H9 (cell line): ENCODE measurements around the gene PEPD. TPM values are rescaled to one million over a fixed set of nuclear protein-coding genes. Genes with fewer than 3 reads are reported as not detected.

Source experiments
- DNase-seq: peaks from one replicate; pipeline ENCODE4 v3.0.0-alpha.2; 2017
- H2AFZ ChIP-seq: one replicate; pipeline ENCODE4 v1.6.1; 2013; ENCODE audit warnings: mild to moderate bottlenecking, low read length, control low read depth, moderate library complexity
- H2AK5ac ChIP-seq: 2 replicates; pipeline ENCODE4 v1.6.1; 2013; ENCODE audit warnings: low read length, control low read depth, mixed read lengths; ENCODE audit not compliant: insufficient read length
- H2BK120ac ChIP-seq: one replicate; pipeline ENCODE4 v1.6.1; 2013; ENCODE audit warnings: low read depth, mild to moderate bottlenecking, low read length, control low read depth, inconsistent platforms; ENCODE audit not compliant: poor library complexity, severe bottlenecking
- H2BK12ac ChIP-seq: 2 replicates; pipeline ENCODE4 v1.6.1; 2013; ENCODE audit warnings: low read length, control low read depth, mixed read lengths, low read depth; ENCODE audit not compliant: insufficient read length
- H2BK15ac ChIP-seq: 2 replicates; pipeline ENCODE4 v1.6.1; 2013; ENCODE audit warnings: low read depth, low read length, control low read depth
- H2BK20ac ChIP-seq: one replicate; pipeline ENCODE4 v1.6.1; 2013; ENCODE audit warnings: low read depth, mild to moderate bottlenecking, low read length, control low read depth, inconsistent platforms; ENCODE audit not compliant: poor library complexity, severe bottlenecking
- H2BK5ac ChIP-seq: 2 replicates; pipeline ENCODE4 v1.6.1; 2013; ENCODE audit warnings: low read length, control low read depth, mixed read lengths; ENCODE audit not compliant: insufficient read length
- H3K14ac ChIP-seq: 2 replicates; pipeline ENCODE4 v1.6.1; 2013; ENCODE audit warnings: low read length, control low read depth; ENCODE audit not compliant: insufficient read depth
- H3K18ac ChIP-seq: 2 replicates; pipeline ENCODE4 v1.6.1; 2013; ENCODE audit warnings: low read depth, mild to moderate bottlenecking, mixed read lengths, low read length, control low read depth; ENCODE audit not compliant: insufficient read length
- H3K23ac ChIP-seq: 2 replicates; pipeline ENCODE4 v1.6.1; 2013; ENCODE audit warnings: low read length, control low read depth, mixed read lengths, low read depth; ENCODE audit not compliant: insufficient read length
- H3K23me2 ChIP-seq: 2 replicates; pipeline ENCODE4 v1.6.1; 2013; ENCODE audit warnings: low read depth, mild to moderate bottlenecking, mixed read lengths, low read length, control low read depth; ENCODE audit not compliant: insufficient read length, poor library complexity, severe bottlenecking
- H3K27ac ChIP-seq: 2 replicates; pipeline ENCODE4 v1.5.1; 2013; ENCODE audit warnings: low read length, control low read depth, mixed read lengths, low read depth; ENCODE audit not compliant: insufficient read length
- H3K27me3 ChIP-seq: 2 replicates; pipeline ENCODE4 v1.6.1; 2013; ENCODE audit warnings: low read length, control low read depth, inconsistent platforms; ENCODE audit not compliant: insufficient read depth
- H3K4ac ChIP-seq: 2 replicates; pipeline ENCODE4 v1.6.1; 2013; ENCODE audit warnings: low read depth, mild to moderate bottlenecking, control low read depth, inconsistent platforms, low read length, moderate library complexity
- H3K4me1 ChIP-seq: 2 replicates; pipeline ENCODE4 v1.6.1; 2013; ENCODE audit warnings: low read length, control low read depth, inconsistent platforms; ENCODE audit not compliant: insufficient read depth
- H3K4me2 ChIP-seq: 2 replicates; pipeline ENCODE4 v1.6.1; 2013; ENCODE audit warnings: low read length, control low read depth, mixed read lengths; ENCODE audit not compliant: insufficient read length, insufficient read depth
- H3K56ac ChIP-seq: 2 replicates; pipeline ENCODE4 v1.6.1; 2013; ENCODE audit warnings: low read depth, mild to moderate bottlenecking, mixed read lengths, low read length, control low read depth; ENCODE audit not compliant: insufficient read length
- H3K79me1 ChIP-seq: 2 replicates; pipeline ENCODE4 v1.6.1; 2013; ENCODE audit warnings: low read depth, mild to moderate bottlenecking, moderate library complexity, low read length, control low read depth, inconsistent platforms; ENCODE audit not compliant: insufficient read depth, poor library complexity, severe bottlenecking
- H3K79me2 ChIP-seq: 2 replicates; pipeline ENCODE4 v1.6.1; 2013; ENCODE audit warnings: low read length, control low read depth, inconsistent platforms; ENCODE audit not compliant: insufficient read depth
- H3K9ac ChIP-seq: 2 replicates; pipeline ENCODE4 v1.6.1; 2013; ENCODE audit warnings: low read length, control low read depth, mixed read lengths; ENCODE audit not compliant: insufficient read length; ENCODE audit errors: extremely low read depth
- H3K9me3 ChIP-seq: one replicate; pipeline ENCODE4 v1.6.1; 2013; ENCODE audit warnings: low read depth, low read length, inconsistent platforms; ENCODE audit not compliant: control insufficient read depth
- H3T11ph ChIP-seq: one replicate; pipeline ENCODE4 v1.6.1; 2013; ENCODE audit warnings: mild to moderate bottlenecking, low read length, control low read depth, inconsistent platforms
- H4K20me1 ChIP-seq: one replicate; pipeline ENCODE4 v1.6.1; 2013; ENCODE audit not compliant: control insufficient read depth, insufficient read length, insufficient read depth
- H4K5ac ChIP-seq: 2 replicates; pipeline ENCODE4 v1.6.1; 2013; ENCODE audit warnings: low read depth, mild to moderate bottlenecking, mixed read lengths, low read length, control low read depth; ENCODE audit not compliant: insufficient read length
- H4K8ac ChIP-seq: replicated peaks from 2 replicates; pipeline ENCODE4 v1.6.1; 2013; ENCODE audit warnings: low read length, control low read depth, mixed read lengths, low read depth; ENCODE audit not compliant: insufficient read length
- H4K91ac ChIP-seq: 2 replicates; pipeline ENCODE4 v1.6.1; 2013; ENCODE audit warnings: low read depth, mild to moderate bottlenecking, moderate library complexity, mixed read lengths, low read length, control low read depth; ENCODE audit not compliant: insufficient read length
- H3K27ac Mint-ChIP-seq, 3 experiments: 2 replicates in 2 of 3; 3 replicates in 1 of 3; pipeline ENCODE4 v1.8.0; 2020 to 2021; ENCODE audit warnings: mixed read lengths in 3 of 3, mild to moderate bottlenecking in 1 of 3, moderate library complexity in 1 of 3
- H3K27me3 Mint-ChIP-seq: 2 replicates; pipeline ENCODE4 v1.8.0; 2021; ENCODE audit warnings: low read depth, mild to moderate bottlenecking, moderate library complexity, mixed read lengths
- H3K36me3 Mint-ChIP-seq, 3 experiments: 2 replicates in 2 of 3; 3 replicates in 1 of 3; pipeline ENCODE4 v1.8.0; 2020 to 2021; ENCODE audit warnings: low read depth in 3 of 3, mixed read lengths in 3 of 3; ENCODE audit not compliant: insufficient read depth in 1 of 3
- H3K4me1 Mint-ChIP-seq, 2 experiments: 2 replicates each; pipeline ENCODE4 v1.8.0; 2020; ENCODE audit warnings: mixed read lengths in 2 of 2
- H3K4me3 Mint-ChIP-seq, 2 experiments: 2 replicates in 1 of 2; 3 replicates in 1 of 2; pipeline ENCODE4 v1.8.0; 2020 to 2021; ENCODE audit warnings: mild to moderate bottlenecking in 2 of 2, mixed read lengths in 2 of 2, moderate library complexity in 1 of 2
- H3K9me3 Mint-ChIP-seq, 2 experiments: 2 replicates in 1 of 2; 3 replicates in 1 of 2; pipeline ENCODE4 v1.8.0; 2020; ENCODE audit warnings: mild to moderate bottlenecking in 2 of 2, mixed read lengths in 2 of 2, moderate library complexity in 1 of 2
- CTCF ChIP-seq: fragments of 200-600 bp; sonication (generic); conservative IDR thresholded peaks from 3 replicates; pipeline ENCODE4 v1.8.0; 2021; ENCODE audit warnings: antibody characterized with exemption, mild to moderate bottlenecking
- WGBS: extraction: QIAGEN DNeasy Blood & Tissue Kit; methylation state at CpG from one replicate; pipeline ENCODE4 v1.1.7; 2013; ENCODE audit warnings: missing lambda C conversion rate, low lambda C conversion rate, mixed read lengths; ENCODE audit not compliant: insufficient read length; ENCODE audit errors: extremely low coverage; 5-methylcytosine and 5-hydroxymethylcytosine counted together
- total RNA-seq: library from RNA; stranded (reverse); gene quantifications from 2 replicates; pipeline ENCODE4 v1.2.1, GENCODE V29; 2021

Gene PEPD
- total RNA-seq, 1 experiment from 2014 or later: 52.8 TPM

- Histone ChIP-seq H3T11ph (no peak overlapping the region), H2BK12ac (no peak overlapping the region), H2BK120ac (no peak overlapping the region), H2BK15ac (no peak overlapping the region), H3K56ac (no peak overlapping the region), H3K23me2 (no peaks in the 10 kb centered on the region), H4K91ac (no peak overlapping the region), H3K27ac (no peak overlapping the region), H3K79me2 (no peaks in the 10 kb centered on the region), H3K4me1 (no peaks in the 10 kb centered on the region), H3K4me2 (no peak overlapping the region), H2AK5ac (no peak overlapping the region), H2BK20ac (no peak overlapping the region), H3K9me3 (no peaks in the 10 kb centered on the region), H3K14ac (no peak overlapping the region), H2AFZ (no peak overlapping the region), H3K4ac (no peak overlapping the region), H4K8ac (no peak overlapping the region), H3K27me3 (no peaks in the 10 kb centered on the region), H4K20me1 (no peaks in the 10 kb centered on the region), H3K9ac (no peak overlapping the region), H3K23ac (no peak overlapping the region), H4K5ac (no peak overlapping the region), H2BK5ac (no peak overlapping the region), H3K18ac (no peak overlapping the region), H3K79me1 (no peaks in the 10 kb centered on the region)
- DNase-seq: no peak
- Mint-ChIP-seq H3K27ac (no peak overlapping the region; a peak in 1 of 7 replicates), H3K27me3 (no peaks in the 10 kb centered on the region), H3K4me1 (peaks cover 6 to 11% of the 10 kb centered on the region in 2 experiments), H3K36me3 (no peaks in the 10 kb centered on the region; a peak in 2 of 7 replicates), H3K9me3 (no peaks in the 10 kb centered on the region), H3K4me3 (no peak overlapping the region)
- no peak for TF ChIP-seq CTCF
- no CpG with 5 or more reads among the region's 18 CpGs for WGBS
Observed at GRCh38 chr19:33408538-33409434, 112.8 kb downstream of the PEPD start.
